Stimulated activated CD4-positive, alpha-beta T cell treated with anti-CD3 and anti-CD28 coated beads, Interleukin-1b, Interleukin-23, amount 100 ng/mL, for 4 hours (primary cell): Measurements from ENCODE around the gene MVP.
"Not testable (repeated sequence)": the region's sequence is repeated elsewhere in the genome, so short reads cannot be mapped to it uniquely, and the experiment has no call there.

Experiments
- DNase-seq, 2 donors: peaks; one replicate each; pipeline ENCODE4 v3.0.0-alpha.2; 2020; ENCODE audit warnings: low read depth in 2 of 2

MVP gene

DNA sequence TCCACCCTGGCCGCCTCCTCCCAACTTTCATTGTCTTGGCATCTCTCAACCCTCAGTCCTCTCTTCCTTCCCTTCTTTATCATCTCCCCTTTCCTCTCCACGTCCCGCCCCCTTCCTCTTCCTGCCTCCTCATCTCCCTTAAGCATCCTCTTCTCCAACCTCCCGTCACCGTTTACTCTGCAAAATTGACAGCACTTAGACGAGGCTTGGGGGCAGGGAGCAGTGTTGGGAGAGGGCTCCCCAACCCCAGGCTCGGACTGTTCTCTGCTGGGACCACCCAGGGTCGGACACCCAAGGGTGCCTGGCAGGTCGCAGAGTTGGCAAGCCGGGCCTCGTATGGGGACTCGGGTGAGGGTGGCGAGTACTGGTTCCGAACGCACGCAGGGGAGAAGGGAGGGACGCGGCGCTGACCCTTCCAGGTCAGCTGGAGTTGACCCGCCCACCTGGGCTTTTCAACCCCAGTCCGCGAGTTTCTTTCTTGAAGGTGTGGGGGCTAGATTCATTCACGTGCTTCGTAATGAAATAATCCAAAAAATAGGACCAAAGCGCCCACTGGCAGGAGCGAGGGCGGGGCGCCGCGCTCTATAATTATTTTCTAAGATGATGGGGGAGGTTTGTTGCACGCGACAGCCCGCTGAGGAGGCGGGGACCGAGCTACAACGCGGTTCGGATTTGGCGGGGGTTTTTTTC, 5.1 kb upstream of the MVP start:
- DNase-seq, result no peak

DNA sequence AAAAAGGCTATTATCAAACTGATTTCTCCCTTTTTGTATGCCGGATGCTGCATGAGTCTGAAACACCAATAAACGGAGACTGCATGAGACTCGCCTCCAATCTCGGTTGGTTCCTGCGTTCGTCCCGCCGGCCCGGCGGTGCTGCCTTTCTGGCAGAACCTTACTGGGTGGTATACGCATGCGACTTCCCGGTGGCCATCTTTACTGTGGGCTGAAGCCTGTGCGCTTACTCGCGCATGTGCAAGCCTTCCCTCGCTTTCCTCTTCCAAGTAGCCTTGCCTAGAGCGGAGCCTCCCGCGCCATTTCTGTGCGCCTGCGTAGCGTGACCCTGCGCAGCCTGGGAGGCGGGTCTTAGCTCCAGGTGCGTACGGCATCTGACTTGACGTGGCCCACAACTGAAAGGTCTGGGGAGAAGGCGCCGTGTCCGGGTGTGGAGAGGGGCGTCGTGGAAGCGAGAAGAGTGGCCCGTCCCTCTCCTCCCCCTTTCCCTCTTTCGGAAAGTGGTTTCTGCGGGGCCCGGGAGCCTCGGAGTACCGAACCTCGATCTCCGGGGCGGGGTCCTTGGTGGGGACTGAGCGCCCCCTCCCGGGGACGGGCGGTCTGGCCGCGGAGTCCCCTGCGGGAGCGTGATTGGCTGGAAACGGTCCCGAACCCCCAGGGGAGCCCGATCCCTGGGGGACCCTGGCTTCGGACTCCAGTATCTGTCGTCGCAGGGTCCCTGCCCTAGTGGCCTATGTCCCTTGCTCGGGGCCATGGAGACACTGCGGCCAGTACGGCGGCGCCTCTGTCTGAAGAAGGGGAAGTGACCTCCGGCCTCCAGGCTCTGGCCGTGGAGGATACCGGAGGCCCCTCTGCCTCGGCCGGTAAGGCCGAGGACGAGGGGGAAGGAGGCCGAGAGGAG, 4.2 kb upstream of the MVP start, which contains the start of gene PAGR1:
PAGR1 (plus strand) TSS at position 360 of the 901 bp plus-strand sequence; CDS start at position 734, 374 bp downstream.
- peak; percentile 93 to 98 for DNase-seq

DNA sequence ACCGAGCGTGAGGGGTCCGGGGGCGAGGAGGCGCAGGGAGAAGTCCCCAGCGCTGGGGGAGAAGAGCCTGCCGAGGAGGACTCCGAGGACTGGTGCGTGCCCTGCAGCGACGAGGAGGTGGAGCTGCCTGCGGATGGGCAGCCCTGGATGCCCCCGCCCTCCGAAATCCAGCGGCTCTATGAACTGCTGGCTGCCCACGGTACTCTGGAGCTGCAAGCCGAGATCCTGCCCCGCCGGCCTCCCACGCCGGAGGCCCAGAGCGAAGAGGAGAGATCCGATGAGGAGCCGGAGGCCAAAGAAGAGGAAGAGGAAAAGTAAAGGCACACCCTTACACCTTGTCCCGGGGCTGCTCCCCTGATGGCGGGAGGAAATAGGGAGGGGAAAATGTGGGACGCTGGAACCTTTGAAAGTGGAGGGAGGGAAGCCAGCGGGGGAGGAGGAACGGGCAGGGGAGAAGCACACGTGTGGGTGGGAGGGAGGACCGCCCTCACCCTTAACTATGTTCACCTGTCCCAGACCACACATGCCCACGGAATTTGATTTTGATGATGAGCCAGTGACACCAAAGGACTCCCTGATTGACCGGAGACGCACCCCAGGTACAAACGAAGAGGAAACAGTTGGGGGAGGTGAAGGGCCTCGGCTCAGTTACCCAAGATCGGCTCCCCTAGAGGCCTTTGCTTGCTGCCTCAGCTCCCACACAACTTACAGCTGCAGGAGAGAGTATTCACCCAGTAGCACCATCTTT, 3.4 kb upstream of the MVP start:
- DNase-seq, result peak in 1 of 2 donors; percentile 45

DNA sequence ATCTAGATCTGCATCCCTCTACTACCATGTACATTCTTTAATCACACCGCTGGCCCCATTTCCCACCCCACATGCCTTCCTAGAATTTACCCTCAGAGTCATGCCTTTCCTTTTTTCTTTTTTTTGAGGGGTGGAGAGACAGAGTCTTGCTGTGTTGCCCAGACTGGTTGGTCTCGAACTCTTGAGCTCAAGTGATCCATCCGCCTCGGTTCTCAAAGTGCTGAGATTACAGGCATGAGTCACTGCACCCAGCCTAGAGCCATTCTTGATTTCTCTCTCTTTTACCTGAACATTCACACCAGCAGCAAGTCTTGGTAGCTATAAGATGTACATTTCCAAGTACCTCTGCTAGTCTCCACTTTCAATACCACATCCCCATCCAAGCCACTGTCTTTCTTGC, 2.2 kb upstream of the MVP start:
- no peak for DNase-seq

DNA sequence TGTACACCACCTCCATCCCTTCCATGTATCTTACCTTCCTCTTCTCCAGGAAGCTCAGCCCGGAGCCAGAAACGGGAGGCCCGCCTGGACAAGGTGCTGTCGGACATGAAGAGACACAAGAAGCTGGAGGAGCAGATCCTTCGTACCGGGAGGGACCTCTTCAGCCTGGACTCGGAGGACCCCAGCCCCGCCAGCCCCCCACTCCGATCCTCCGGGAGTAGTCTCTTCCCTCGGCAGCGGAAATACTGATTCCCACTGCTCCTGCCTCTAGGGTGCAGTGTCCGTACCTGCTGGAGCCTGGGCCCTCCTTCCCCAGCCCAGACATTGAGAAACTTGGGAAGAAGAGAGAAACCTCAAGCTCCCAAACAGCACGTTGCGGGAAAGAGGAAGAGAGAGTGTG, 756 bp upstream of the MVP start:
- no peak for DNase-seq

DNA sequence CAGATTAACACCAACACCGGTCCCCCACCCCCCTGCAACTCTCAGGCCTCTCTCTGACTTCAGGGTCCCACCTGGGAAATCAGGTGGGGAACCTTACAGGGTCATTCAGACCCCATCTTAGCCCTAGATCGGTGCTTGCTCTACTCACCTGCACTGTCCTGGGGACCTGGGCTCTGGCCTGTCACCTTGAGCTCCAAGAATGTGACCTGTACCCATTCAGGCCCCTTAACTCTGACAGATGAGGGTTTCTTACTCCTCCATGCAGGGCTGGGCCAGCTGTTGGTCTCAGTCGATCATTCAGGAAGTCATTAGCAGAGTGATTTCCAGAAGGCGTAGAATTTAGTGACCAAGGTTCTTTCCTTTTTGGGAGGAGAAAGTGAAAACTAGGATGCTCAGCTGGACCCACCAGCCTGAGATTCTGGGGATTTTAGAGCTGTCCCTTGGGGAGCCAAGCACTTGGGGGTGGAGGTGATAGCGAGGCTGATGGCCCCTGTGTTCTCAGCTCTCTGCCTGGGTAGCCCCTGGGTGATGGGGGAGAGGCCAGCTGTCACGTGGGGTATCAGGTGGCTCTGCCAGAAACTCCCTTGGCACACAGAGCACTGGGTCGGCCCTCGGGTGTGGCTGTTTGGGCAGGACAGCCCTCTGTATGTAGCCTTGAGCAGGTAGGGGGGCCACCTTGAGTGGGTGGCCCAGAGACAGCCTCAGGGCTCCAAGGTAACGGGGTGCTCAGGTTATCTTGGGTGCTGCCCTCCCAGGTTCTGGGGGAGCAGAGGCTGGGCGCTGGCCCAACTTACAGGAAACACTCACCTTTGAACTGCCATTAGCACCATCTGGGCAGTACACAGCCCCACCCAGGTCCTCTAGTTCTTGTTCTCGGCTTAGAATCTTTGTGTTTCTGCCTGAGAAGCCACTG, 724 bp downstream of the MVP start:
- no peak for DNase-seq

DNA sequence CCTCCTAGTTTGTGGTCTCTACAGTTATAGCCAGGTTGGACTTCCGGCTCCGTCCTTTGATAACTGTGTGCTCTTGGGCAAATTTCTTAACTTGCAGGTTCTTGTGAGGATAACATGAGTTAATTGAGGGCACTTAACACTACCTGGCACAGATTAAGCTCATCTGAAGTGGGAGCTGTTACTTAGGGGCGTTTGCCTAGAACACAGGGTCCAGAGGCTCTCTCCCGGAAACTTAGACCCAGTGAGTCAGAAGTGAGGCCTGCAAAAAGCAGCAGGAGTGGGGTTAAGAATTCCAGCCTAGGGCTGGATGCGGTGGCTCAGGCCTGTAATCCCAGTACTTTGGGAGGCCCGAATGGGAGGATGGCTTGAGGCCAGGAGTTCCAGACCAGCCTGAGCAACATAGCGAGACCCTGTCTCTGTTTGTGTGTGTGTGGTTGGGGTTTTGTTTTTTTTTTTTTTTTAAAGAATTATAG, 1.4 kb downstream of the MVP start:
- no peak for DNase-seq

DNA sequence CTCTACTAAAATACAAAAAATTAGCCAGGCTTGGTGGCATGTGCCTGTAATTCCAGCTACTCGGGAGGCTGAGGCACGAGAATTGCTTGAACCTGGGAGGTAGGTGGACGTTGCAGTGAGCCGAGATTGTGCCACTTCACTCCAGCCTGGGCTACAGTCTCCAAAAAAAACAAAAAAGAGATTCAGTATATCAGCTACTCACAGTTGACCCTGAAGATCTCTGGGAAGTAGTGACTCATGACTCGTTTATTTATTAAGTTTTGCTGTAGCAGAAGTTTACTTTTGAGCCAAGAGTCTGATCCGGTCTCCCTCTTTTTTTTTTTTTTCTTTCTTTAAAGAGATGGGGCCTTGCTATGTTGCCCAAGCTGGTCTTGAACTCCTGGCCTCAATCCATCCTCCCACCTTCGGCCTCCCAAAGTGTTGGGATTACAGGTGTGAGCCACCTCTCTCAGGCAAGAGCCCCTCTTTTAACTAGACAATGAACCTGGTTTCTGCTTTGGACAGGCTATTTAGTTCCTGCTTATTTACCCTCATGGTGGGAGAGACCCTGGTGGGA, 4.4 kb downstream of the MVP start:
- DNase-seq, result no peak

DNA sequence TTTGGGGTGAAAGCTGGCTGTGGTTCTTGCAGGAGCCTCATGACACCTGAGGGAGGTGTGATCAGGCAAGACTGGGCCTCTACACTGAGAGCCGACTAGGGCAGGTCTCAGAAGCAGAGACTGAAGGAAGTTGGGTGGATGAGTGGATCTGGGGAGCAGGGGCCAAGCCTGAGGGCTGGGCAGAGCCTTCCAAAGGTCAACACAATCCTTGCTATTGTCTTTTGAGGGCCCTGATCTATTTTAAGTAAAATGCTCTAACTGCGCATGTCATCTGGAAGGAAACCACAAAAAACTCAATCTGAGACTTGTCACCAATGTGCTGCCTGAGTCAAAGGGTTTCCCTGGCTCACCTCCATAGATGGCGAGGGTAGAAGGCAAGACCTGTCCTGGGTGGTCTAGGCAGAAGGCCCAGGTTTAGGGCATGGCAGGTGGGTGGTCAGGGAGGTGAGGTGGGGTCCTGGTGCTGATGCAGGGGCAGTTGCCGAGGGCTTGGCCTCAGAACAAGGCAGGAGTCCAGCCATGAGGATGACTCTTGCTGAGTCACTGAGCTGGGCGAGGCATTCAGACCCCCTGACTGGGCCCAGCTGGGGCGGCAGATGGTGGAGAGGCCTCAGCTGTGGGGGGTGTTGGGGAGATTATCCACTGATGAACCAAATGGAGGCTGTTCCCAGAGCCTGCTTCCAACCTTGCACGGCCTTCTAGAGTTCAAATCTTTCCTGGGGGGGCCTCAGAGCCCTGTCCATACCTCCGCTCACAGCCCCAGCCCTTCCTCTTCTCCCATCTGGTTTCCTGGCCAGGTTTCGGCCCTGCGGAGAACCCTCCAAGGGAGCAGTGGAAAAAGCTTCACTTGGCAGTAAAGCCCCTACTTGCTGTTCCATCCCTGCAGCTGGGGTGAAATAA, 5.1 kb downstream of the MVP start:
- no peak for DNase-seq

DNA sequence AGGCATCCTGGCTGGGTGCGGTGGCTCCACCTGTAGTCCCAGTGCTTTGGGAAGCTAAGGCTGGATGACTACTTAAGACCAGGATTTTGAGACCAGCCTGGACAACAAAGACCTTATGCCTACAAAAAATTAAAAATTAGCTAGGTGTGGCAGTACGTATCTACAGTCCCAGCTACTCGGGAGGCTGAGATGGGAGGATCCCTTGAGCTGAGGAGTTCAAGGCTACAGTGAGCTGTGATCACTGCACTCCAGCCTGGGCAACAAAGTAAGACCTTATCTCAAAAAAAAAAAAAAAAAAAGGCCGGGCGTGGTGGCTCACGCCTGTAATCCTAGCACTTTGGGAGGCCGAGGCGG, 6.1 kb downstream of the MVP start:
- no peak for DNase-seq

DNA sequence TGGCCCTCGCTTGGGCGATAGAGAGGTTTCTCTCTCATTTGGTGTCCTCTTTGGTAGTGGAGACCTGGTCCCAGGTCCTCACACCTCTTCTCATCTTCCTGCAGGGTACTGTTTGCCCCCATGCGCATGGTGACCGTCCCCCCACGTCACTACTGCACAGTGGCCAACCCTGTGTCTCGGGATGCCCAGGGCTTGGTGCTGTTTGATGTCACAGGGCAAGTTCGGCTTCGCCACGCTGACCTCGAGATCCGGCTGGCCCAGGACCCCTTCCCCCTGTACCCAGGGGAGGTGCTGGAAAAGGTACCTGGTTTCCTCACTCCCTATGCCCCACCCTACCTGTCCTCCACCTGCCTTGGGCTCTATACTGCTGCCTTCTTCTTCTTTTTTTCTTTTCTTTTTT, 10.5 kb downstream of the MVP start:
- DNase-seq, result no peak

DNA sequence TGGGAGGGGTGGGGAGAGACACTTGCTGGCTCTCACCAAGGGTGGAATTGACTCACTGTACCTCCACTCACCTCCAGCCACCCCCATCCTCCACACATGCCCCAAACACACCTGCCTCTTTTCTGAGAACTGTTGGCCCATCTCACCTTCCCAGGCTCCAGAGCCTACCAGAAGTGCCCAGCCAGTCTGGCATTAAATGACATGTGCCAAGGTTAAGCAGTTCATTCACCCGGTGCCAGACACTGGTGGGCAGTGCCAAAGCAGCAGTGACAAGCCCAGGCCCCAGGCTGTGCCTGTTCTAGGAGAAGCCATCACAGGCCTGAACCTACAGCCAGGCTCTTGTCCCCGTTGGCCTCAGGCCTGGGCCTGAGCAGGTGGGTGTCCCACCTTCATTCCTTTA, 11.2 kb downstream of the MVP start:
- DNase-seq, result no peak

DNA sequence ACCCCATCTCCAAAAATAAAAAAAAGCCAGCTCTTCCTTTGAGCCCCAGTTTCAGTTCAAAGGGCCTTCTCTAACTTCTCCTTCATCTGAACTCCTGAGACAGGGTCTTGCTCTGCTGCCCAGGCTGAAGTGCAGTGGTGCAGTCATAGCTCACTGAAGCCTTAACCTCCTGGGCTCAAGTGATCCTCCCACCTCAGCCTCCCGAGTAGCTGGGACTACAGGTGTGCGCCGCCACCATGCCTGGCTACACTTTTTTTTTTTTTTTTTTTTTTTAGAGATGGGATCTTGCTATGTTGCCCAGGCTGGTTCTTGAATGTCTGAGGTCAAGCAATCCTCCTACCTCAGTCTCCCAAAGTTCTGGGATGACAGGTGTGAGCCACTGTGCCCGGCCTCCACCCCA, 13.0 kb downstream of the MVP start:
- not testable (repeated sequence) for DNase-seq

DNA sequence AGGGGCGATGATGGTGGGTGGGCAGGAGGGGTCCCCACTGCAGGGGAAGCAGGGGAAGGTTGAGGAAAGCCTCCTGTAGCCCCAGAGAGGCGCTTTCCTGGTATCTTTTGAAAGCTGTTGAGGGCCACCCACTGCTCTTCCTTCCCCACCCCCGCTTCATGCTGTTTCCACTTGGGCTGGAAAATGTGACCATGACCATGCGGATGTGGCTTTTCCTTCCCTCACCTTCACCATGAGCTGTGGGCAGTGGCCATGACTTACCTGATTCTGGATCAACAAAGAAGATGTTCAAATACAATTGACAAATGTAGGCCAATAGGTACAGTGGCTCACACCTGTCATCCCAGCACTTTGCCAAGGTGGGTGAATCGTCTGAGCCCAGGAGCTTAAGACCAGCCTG, 13.8 kb downstream of the MVP start:
- DNase-seq, result no peak

DNA sequence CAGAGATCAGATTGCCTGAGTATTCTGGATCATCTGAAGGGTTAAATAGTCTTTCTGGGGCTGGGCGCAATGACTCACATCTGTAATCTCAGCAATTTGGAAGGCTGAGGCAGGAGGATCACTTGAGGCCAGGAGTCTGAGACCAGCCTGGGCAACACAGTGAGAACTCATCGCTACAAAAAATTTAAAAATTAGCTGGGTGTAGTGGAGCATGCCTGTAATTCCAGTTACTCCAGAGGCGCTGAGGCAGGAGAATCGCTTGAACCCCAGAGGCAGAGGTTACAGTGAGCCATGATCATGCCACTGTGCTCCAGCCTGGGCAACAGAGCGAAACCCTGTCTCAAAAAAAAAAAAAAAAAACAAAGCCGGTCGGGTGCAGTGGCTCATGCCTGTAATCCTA, 15.7 kb downstream of the MVP start:
- DNase-seq, result no peak

DNA sequence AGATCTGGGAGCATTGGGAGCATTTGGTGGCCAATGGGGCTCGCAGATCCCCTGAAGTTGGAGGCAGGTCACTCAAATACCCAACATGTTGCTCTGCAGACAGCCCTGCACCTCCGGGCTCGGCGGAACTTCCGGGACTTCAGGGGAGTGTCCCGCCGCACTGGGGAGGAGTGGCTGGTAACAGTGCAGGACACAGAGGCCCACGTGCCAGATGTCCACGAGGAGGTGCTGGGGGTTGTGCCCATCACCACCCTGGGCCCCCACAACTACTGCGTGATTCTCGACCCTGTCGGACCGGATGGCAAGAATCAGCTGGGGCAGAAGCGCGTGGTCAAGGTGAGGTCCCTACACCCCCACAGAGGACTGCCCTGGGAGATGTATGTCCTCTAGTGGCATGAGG, 16.4 kb downstream of the MVP start:
- DNase-seq, result no peak

DNA sequence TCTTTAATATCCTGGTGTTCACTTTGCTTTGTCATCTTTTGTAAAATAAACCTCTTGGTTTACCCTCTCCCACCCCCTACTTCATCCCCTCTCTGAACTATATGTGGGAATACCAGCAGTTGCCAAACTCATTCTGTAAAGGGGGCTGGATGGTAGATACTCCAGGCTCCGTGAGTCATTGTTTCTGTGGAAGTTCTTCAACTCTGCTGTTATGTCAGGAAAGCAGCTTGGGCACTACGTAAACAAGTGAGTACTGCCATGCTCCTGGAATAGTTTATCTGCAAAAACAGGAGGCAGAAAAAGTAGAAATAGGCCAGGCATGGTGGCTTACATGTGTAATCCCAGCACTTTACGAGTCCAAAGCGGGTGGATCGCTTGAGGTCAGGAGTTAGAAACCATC, 17.6 kb downstream of the MVP start:
- no peak for DNase-seq

DNA sequence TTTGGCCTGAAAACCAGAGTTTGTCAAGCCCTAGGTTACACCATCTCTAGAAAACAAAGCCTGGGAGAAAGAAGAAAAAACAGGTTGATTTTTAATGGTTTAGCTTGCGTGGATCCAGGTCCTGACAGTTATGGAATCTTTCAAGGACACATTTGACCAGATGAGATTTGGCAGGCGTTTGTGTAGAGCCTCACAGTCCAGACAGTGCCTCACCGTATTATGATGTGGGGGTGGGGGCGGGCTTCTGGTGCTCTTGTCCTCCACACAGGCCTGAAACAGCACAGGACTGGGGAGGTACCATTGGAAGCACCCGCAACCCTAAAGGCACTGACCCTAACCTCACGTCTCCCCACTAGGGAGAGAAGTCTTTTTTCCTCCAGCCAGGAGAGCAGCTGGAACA, 19.6 kb downstream of the MVP start:
- DNase-seq, result no peak

DNA sequence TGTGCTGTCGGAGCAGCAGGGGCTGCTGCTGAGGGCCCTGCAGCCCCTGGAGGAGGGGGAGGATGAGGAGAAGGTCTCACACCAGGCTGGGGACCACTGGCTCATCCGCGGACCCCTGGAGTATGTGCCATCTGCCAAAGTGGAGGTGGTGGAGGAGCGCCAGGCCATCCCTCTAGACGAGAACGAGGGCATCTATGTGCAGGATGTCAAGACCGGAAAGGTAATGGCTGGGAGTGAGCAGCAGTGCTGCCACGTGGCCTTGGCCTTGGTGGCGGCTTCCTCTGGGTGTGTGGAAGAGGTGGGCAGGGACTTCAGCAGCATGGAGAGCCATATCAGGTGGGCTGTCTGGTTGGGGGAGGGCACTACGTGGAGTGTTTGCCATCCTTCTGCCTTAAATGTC, 20.0 kb downstream of the MVP start:
- DNase-seq, result no peak

DNA sequence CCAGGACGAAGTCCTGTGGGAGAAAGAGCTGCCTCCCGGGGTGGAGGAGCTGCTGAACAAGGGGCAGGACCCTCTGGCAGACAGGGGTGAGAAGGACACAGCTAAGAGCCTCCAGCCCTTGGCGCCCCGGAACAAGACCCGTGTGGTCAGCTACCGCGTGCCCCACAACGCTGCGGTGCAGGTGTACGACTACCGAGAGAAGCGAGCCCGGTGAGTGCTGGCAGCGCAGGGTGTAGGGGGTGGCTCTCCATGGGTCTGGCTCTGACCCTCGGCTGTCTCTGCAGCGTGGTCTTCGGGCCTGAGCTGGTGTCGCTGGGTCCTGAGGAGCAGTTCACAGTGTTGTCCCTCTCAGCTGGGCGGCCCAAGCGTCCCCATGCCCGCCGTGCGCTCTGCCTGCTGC, 21.4 kb downstream of the MVP start:
- DNase-seq, result no peak
